HG03520 (cell line): Measurements from ENCODE around the gene SLIT1.

ENCODE experiments used
- ATAC-seq: cut with Tn5 transposase; IDR thresholded peaks from one replicate; pipeline ENCODE4 v1.9.1; 2021; ENCODE audit warnings: mild to moderate bottlenecking, moderate library complexity; ENCODE audit not compliant: unreplicated experiment

Gene SLIT1

GRCh38 chr10:97011397-97011796, 174.4 kb downstream of the SLIT1 start:
- no peak for ATAC-seq

- ATAC-seq, result no peak
Observed at GRCh38 chr10:97010695-97011206, 175.0 kb downstream of the SLIT1 start.

GRCh38 chr10:97007417-97007816, 178.3 kb downstream of the SLIT1 start:
- ATAC-seq, result no peak

GRCh38 chr10:97006364-97006763, 179.4 kb downstream of the SLIT1 start:
- no peak for ATAC-seq

GRCh38 chr10:97005349-97005748, 180.4 kb downstream of the SLIT1 start:
- no peak for ATAC-seq

GRCh38 chr10:97004591-97004990, 181.2 kb downstream of the SLIT1 start:
- ATAC-seq, result no peak

GRCh38 chr10:97003804-97004201, 182.0 kb downstream of the SLIT1 start:
- ATAC-seq, result no peak

GRCh38 chr10:97003151-97003803, 182.5 kb downstream of the SLIT1 start:
- ATAC-seq, result no peak

- no peak for ATAC-seq
Observed at GRCh38 chr10:97002670-97003069, 183.1 kb downstream of the SLIT1 start.

- ATAC-seq, result no peak
Observed at GRCh38 chr10:97001183-97001991, 184.4 kb downstream of the SLIT1 start.

GRCh38 chr10:97000487-97001182, 185.1 kb downstream of the SLIT1 start:
- ATAC-seq, result no peak

- ATAC-seq, result no peak
Observed at GRCh38 chr10:96999987-97000386, 185.8 kb downstream of the SLIT1 start.

- ATAC-seq, result no peak
Observed at GRCh38 chr10:96999337-96999736, 186.4 kb downstream of the SLIT1 start.

GRCh38 chr10:96998329-96998888, 187.3 kb downstream of the SLIT1 start:
- no peak for ATAC-seq

GRCh38 chr10:96996275-96996965, 189.3 kb downstream of the SLIT1 start:
- ATAC-seq, result no peak

- no peak for ATAC-seq
Observed at GRCh38 chr10:96995851-96996250, 189.9 kb downstream of the SLIT1 start.

- ATAC-seq, result no peak
Observed at GRCh38 chr10:96992721-96993120, 193.0 kb downstream of the SLIT1 start.

GRCh38 chr10:96991313-96991841, 194.4 kb downstream of the SLIT1 start:
- ATAC-seq, result no peak

GRCh38 chr10:96988426-96988825, 197.3 kb downstream of the SLIT1 start:
- no peak for ATAC-seq

GRCh38 chr10:96987842-96988175, 197.9 kb downstream of the SLIT1 start:
- no peak for ATAC-seq
